Caco-2 (cell line): ENCODE data around the gene TEPSIN. TPM values are rescaled to one million over a fixed set of nuclear protein-coding genes. Genes with fewer than 3 reads are reported as not detected.

Experiments
- BruUV-seq: library from RNA; stranded (reverse); fragments of 400-500 nt; replicated peaks from 2 replicates; lab custom pipeline; 2021; lab: Mats Ljungman, UMichigan
- CTCF ChIA-PET: fragments of 300-600 bp; sonication (Branson Sonifier 250); formaldehyde crosslinking; loops from one replicate; lab custom pipeline; 2022; ENCODE audit warnings: antibody characterized with exemption; lab: Charles Lee
- POLR2A ChIA-PET: fragments of 300-600 bp; sonication (Branson Sonifier 250); formaldehyde crosslinking; loops from one replicate; lab custom pipeline; 2022; ENCODE audit warnings: antibody characterized with exemption; lab: Charles Lee
- DNase-seq, 2 experiments: peaks; one replicate each; pipeline versions ENCODE4 v3.0.0 to v3.0.0-alpha.2; 2020 to 2022
- H3K27me3 ChIP-seq: replicated peaks from 2 replicates; pipeline ENCODE4 v1.6.0; 2011; ENCODE audit warnings: low read length; ENCODE audit not compliant: control insufficient read depth, insufficient read depth
- H3K36me3 ChIP-seq: 2 replicates; pipeline ENCODE4 v1.5.1; 2011; ENCODE audit warnings: low read length; ENCODE audit not compliant: control insufficient read depth, insufficient read depth
- H3K4me1 ChIP-seq: fragments of 250-450 bp; sonication (Bioruptor Pico); 2 replicates; pipeline ENCODE4 v1.5.1; 2020; ENCODE audit warnings: mild to moderate bottlenecking
- H3K4me3 ChIP-seq: 2 replicates; pipeline ENCODE4 v1.5.1; 2011; ENCODE audit warnings: low read depth, mild to moderate bottlenecking, control low read depth, low read length
- H3K9me3 ChIP-seq: fragments of 250-450 bp; sonication (Bioruptor Pico); 2 replicates; pipeline ENCODE4 v1.5.1; 2020; ENCODE audit warnings: mild to moderate bottlenecking, moderate library complexity
- H3K27ac Mint-ChIP-seq: one replicate; pipeline ENCODE4 v1.8.0; 2022; ENCODE audit warnings: mixed read lengths; ENCODE audit not compliant: unreplicated experiment
- H3K27me3 Mint-ChIP-seq: one replicate; pipeline ENCODE4 v1.8.0; 2022; ENCODE audit warnings: mixed read lengths; ENCODE audit not compliant: insufficient read depth, unreplicated experiment
- H3K36me3 Mint-ChIP-seq: one replicate; pipeline ENCODE4 v1.8.0; 2022; ENCODE audit warnings: mild to moderate bottlenecking, mixed read lengths; ENCODE audit not compliant: insufficient read depth, unreplicated experiment
- H3K4me1 Mint-ChIP-seq: one replicate; pipeline ENCODE4 v1.8.0; 2022; ENCODE audit warnings: low read depth, mixed read lengths; ENCODE audit not compliant: unreplicated experiment
- H3K4me3 Mint-ChIP-seq: one replicate; pipeline ENCODE4 v1.8.0; 2022; ENCODE audit warnings: mild to moderate bottlenecking, moderate library complexity, mixed read lengths; ENCODE audit not compliant: unreplicated experiment
- H3K9me3 Mint-ChIP-seq: one replicate; pipeline ENCODE4 v1.8.0; 2022; ENCODE audit warnings: mixed read lengths; ENCODE audit not compliant: unreplicated experiment
- intact Hi-C: fragments of 100-400 bp; cut with micrococcal nuclease; formaldehyde crosslinking; loops from one replicate; pipeline ENCODE4 v1.10.0; 2022; ENCODE audit not compliant: unreplicated experiment
- total RNA-seq: library from RNA; stranded (reverse); gene quantifications from 2 replicates; pipeline ENCODE4 v1.2.3, GENCODE V29; 2022
- TF ChIP-seq, protein P1 (sequence below), 2 experiments: fragments of 200-600 bp in 1 of 2; IDR thresholded peaks; 1 replicate in 1 of 2; 2 replicates in 1 of 2; pipeline versions ENCODE4 v1.5.1 to v1.8.0; 2011 to 2022; ENCODE audit warnings: antibody characterized with exemption in 1 of 2, control low read depth in 1 of 2, inconsistent platforms in 1 of 2, low read depth in 1 of 2, low read length in 1 of 2, mild to moderate bottlenecking in 1 of 2, moderate library complexity in 1 of 2; ENCODE audit not compliant: insufficient read depth in 1 of 2, severe bottlenecking in 1 of 2, unreplicated experiment in 1 of 2

Gene TEPSIN
- total RNA-seq, 1 experiment from 2014 or later: 40.3 TPM

GRCh38 chr17:81218991-81219390 lies 19.9 kb downstream of the TEPSIN start:
- intact Hi-C loops: no loop called here
- Histone ChIP-seq H3K36me3 (no peaks in the 10 kb centered on the region), H3K4me3 (no peak overlapping the region), H3K9me3 (no peaks in the 10 kb centered on the region), H3K27me3 (no peaks in the 10 kb centered on the region), H3K4me1 (peaks cover 7% of the 10 kb centered on the region)
- BruUV-seq: no TSS peak
- no peaks in the 10 kb centered on the region for H3K27me3 Mint-ChIP-seq
- no peaks in the 10 kb centered on the region for H3K4me1 Mint-ChIP-seq
- no peak overlapping the region for H3K27ac Mint-ChIP-seq
- POLR2A ChIA-PET: interaction anchor here (0.6 kb wide), 1 partner anchor 19 kb away, joined by 3 read pairs; no protein-coding TSS in a partner anchor
- TF ChIP-seq, protein P1, sequence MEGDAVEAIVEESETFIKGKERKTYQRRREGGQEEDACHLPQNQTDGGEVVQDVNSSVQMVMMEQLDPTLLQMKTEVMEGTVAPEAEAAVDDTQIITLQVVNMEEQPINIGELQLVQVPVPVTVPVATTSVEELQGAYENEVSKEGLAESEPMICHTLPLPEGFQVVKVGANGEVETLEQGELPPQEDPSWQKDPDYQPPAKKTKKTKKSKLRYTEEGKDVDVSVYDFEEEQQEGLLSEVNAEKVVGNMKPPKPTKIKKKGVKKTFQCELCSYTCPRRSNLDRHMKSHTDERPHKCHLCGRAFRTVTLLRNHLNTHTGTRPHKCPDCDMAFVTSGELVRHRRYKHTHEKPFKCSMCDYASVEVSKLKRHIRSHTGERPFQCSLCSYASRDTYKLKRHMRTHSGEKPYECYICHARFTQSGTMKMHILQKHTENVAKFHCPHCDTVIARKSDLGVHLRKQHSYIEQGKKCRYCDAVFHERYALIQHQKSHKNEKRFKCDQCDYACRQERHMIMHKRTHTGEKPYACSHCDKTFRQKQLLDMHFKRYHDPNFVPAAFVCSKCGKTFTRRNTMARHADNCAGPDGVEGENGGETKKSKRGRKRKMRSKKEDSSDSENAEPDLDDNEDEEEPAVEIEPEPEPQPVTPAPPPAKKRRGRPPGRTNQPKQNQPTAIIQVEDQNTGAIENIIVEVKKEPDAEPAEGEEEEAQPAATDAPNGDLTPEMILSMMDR (IDR thresholded peaks at IDR 0.05; ENCODE audit: insufficient read depth in 1 of 2, low read depth in 1 of 2, low read length in 1 of 2, severe bottlenecking in 1 of 2, unreplicated experiment in 1 of 2): no peak
- H3K36me3 Mint-ChIP-seq: peaks cover 9% of the 10 kb centered on the region
- no peaks in the 10 kb centered on the region for H3K9me3 Mint-ChIP-seq
- H3K4me3 Mint-ChIP-seq: no peak overlapping the region
- CTCF ChIA-PET: no interaction called here
- DNase-seq: no peak

- Histone ChIP-seq H3K9me3 (no peaks in the 10 kb centered on the region), H3K27me3 (no peaks in the 10 kb centered on the region), H3K4me1 (peaks cover 2% of the 10 kb centered on the region; the same call in 1 of the 2 replicates), H3K4me3 (no peak overlapping the region), H3K36me3 (no peaks in the 10 kb centered on the region)
- ChIA-PET CTCF (no interaction called here), POLR2A (interaction anchor here (0.6 kb wide), 1 partner anchor 20 kb away, joined by 3 read pairs; no protein-coding TSS in a partner anchor)
- no peaks in the 10 kb centered on the region for H3K9me3 Mint-ChIP-seq
- no peak for DNase-seq
- no peak overlapping the region for H3K4me3 Mint-ChIP-seq
- H3K36me3 Mint-ChIP-seq: peaks cover 3% of the 10 kb centered on the region
- intact Hi-C loops: no loop called here
- BruUV-seq: no TSS peak
- no peaks in the 10 kb centered on the region for H3K4me1 Mint-ChIP-seq
- TF ChIP-seq, protein P1 (IDR thresholded peaks at IDR 0.05; ENCODE audit: insufficient read depth in 1 of 2, low read depth in 1 of 2, low read length in 1 of 2, severe bottlenecking in 1 of 2, unreplicated experiment in 1 of 2): no peak
- H3K27me3 Mint-ChIP-seq: no peaks in the 10 kb centered on the region
- no peak overlapping the region for H3K27ac Mint-ChIP-seq
Observed at GRCh38 chr17:81218459-81218858, 20.4 kb downstream of the TEPSIN start.

- H3K4me3 ChIP-seq: no peak overlapping the region
- Mint-ChIP-seq H3K36me3 (no peaks in the 10 kb centered on the region), H3K9me3 (no peaks in the 10 kb centered on the region), H3K27ac (no peak overlapping the region), H3K4me3 (no peak overlapping the region), H3K27me3 (no peaks in the 10 kb centered on the region), H3K4me1 (no peaks in the 10 kb centered on the region)
- no peak for DNase-seq
- BruUV-seq: no TSS peak
- TF ChIP-seq, protein P1 (IDR thresholded peaks at IDR 0.05; ENCODE audit: insufficient read depth in 1 of 2, low read depth in 1 of 2, low read length in 1 of 2, severe bottlenecking in 1 of 2, unreplicated experiment in 1 of 2): no peak
- intact Hi-C loops: no loop called here
- H3K36me3 ChIP-seq: no peaks in the 10 kb centered on the region
- H3K4me1 ChIP-seq: no peaks in the 10 kb centered on the region
- H3K27me3 ChIP-seq: no peaks in the 10 kb centered on the region
- ChIA-PET CTCF (no interaction called here), POLR2A (no interaction called here)
- H3K9me3 ChIP-seq: no peaks in the 10 kb centered on the region
Observed at GRCh38 chr17:81217491-81217890, 21.4 kb downstream of the TEPSIN start.
